ENCODE measurements around the gene PLA2G4F. TPM values are rescaled to one million over a fixed set of nuclear protein-coding genes. Genes with fewer than 3 reads are reported as not detected.
"Not testable (repeated sequence)": the region's sequence is repeated elsewhere in the genome, so short reads cannot be mapped to it uniquely, and the experiment has no call there.

The PLA2G4F gene
- total RNA-seq, 2 experiments from 2014 or later, result not detected

- peaks cover 32% of the 10 kb centered on the region for H3K27me3 Mint-ChIP-seq
Observed at GRCh38 chr15:42104095-42104891, 52.1 kb downstream of the PLA2G4F start.

GRCh38 chr15:42102646-42103235 lies 53.7 kb downstream of the PLA2G4F start:
- POLR2A ChIA-PET, result no interaction called here
- no peaks in the 10 kb centered on the region for H3K9me3 Mint-ChIP-seq
- H3K4me1 Mint-ChIP-seq, result peaks cover 17% of the 10 kb centered on the region
- H3K36me3 Mint-ChIP-seq, result no peaks in the 10 kb centered on the region
- peaks cover 27% of the 10 kb centered on the region for H3K27me3 Mint-ChIP-seq
- DNase-seq (no peak), ATAC-seq (ENCODE audit: low read depth) (no peak)
- H3K4me3 Mint-ChIP-seq, result no peak overlapping the region
- no peak overlapping the region for H3K27ac Mint-ChIP-seq

More at GRCh38 chr15:42104095-42104891, 52.1 kb downstream of the PLA2G4F start:
- no peaks in the 10 kb centered on the region for H3K9me3 Mint-ChIP-seq
- H3K27ac Mint-ChIP-seq, result no peak overlapping the region
- ATAC-seq (ENCODE audit: low read depth) (no peak), DNase-seq (no peak)
- H3K36me3 Mint-ChIP-seq, result peaks cover 1% of the 10 kb centered on the region
- H3K4me1 Mint-ChIP-seq, result peaks cover 17% of the 10 kb centered on the region
- POLR2A ChIA-PET, result no interaction called here
- H3K4me3 Mint-ChIP-seq, result no peak overlapping the region

- Mint-ChIP-seq H3K4me3 (no peak overlapping the region), H3K27me3 (peaks cover 20% of the 10 kb centered on the region), H3K36me3 (no peaks in the 10 kb centered on the region), H3K27ac (no peak overlapping the region), H3K4me1 (peaks cover 12% of the 10 kb centered on the region), H3K9me3 (no peaks in the 10 kb centered on the region)
- ATAC-seq (ENCODE audit: low read depth) (no peak), DNase-seq (no peak)
- POLR2A ChIA-PET, result no interaction called here
Observed at GRCh38 chr15:42101861-42102260, 54.6 kb downstream of the PLA2G4F start.

GRCh38 chr15:42100021-42100800 lies 56.2 kb downstream of the PLA2G4F start:
- POLR2A ChIA-PET, result no interaction called here
- H3K9me3 Mint-ChIP-seq, result no peaks in the 10 kb centered on the region
- peaks cover 13% of the 10 kb centered on the region for H3K27me3 Mint-ChIP-seq
- peaks cover 8% of the 10 kb centered on the region for H3K4me1 Mint-ChIP-seq
- DNase-seq, result no peak
- H3K4me3 Mint-ChIP-seq, result no peak overlapping the region
- ATAC-seq (ENCODE audit: low read depth), result no peak
- H3K27ac Mint-ChIP-seq, result no peak overlapping the region
- no peaks in the 10 kb centered on the region for H3K36me3 Mint-ChIP-seq

- peaks cover 9% of the 10 kb centered on the region for H3K27me3 Mint-ChIP-seq
- DNase-seq (no peak), ATAC-seq (ENCODE audit: low read depth) (no peak)
- no peak overlapping the region for H3K27ac Mint-ChIP-seq
- no peaks in the 10 kb centered on the region for H3K36me3 Mint-ChIP-seq
- H3K9me3 Mint-ChIP-seq, result no peaks in the 10 kb centered on the region
- POLR2A ChIA-PET, result no interaction called here
- no peak overlapping the region for H3K4me3 Mint-ChIP-seq
- peaks cover 5% of the 10 kb centered on the region for H3K4me1 Mint-ChIP-seq
Observed at GRCh38 chr15:42097018-42097417, 59.4 kb downstream of the PLA2G4F start.

- POLR2A ChIA-PET, result no interaction called here
- Mint-ChIP-seq H3K36me3 (no peaks in the 10 kb centered on the region), H3K27me3 (peaks cover 15% of the 10 kb centered on the region), H3K4me1 (no peaks in the 10 kb centered on the region), H3K4me3 (no peak within 1 kb of the TSS), H3K27ac (no peak within 1 kb of the TSS), H3K9me3 (no peaks in the 10 kb centered on the region)
- DNase-seq (no peak), ATAC-seq (ENCODE audit: low read depth) (no peak)
Observed at GRCh38 chr15:42094512-42094963, 61.9 kb downstream of the PLA2G4F start, which contains the start of gene PLA2G4D. Gene PLA2G4D, minus strand, starts transcription at chr15:42094562. Its CDS starts 103 bp downstream, at chr15:42094459.

GRCh38 chr15:42093966-42094365 lies 62.5 kb downstream of the PLA2G4F start:
- no peak overlapping the region for H3K4me3 Mint-ChIP-seq
- DNase-seq, result no peak
- H3K4me1 Mint-ChIP-seq, result peaks cover 2% of the 10 kb centered on the region
- no peaks in the 10 kb centered on the region for H3K36me3 Mint-ChIP-seq
- no peaks in the 10 kb centered on the region for H3K9me3 Mint-ChIP-seq
- no peak overlapping the region for H3K27ac Mint-ChIP-seq
- POLR2A ChIA-PET, result no interaction called here
- no peak for ATAC-seq (ENCODE audit: low read depth)
- H3K27me3 Mint-ChIP-seq, result peaks cover 14% of the 10 kb centered on the region

- no peak overlapping the region for H3K27ac Mint-ChIP-seq
- POLR2A ChIA-PET, result no interaction called here
- no peaks in the 10 kb centered on the region for H3K36me3 Mint-ChIP-seq
- DNase-seq (no peak), ATAC-seq (ENCODE audit: low read depth) (no peak)
- peaks cover 3% of the 10 kb centered on the region for H3K4me1 Mint-ChIP-seq
- H3K9me3 Mint-ChIP-seq, result no peaks in the 10 kb centered on the region
- peaks cover 11% of the 10 kb centered on the region for H3K27me3 Mint-ChIP-seq
- H3K4me3 Mint-ChIP-seq, result no peak overlapping the region
Observed at GRCh38 chr15:42092398-42093318, 63.8 kb downstream of the PLA2G4F start.

GRCh38 chr15:42091753-42092397 lies 64.6 kb downstream of the PLA2G4F start:
- ATAC-seq (ENCODE audit: low read depth); H3K27ac Mint-ChIP-seq; POLR2A ChIA-PET; H3K9me3 Mint-ChIP-seq; H3K4me1 Mint-ChIP-seq; H3K4me3 Mint-ChIP-seq; H3K36me3 Mint-ChIP-seq; DNase-seq: not testable (repeated sequence)
- H3K27me3 Mint-ChIP-seq, result peaks cover 11% of the 10 kb centered on the region

- no peak for DNase-seq
- no peak for ATAC-seq (ENCODE audit: low read depth)
- Mint-ChIP-seq H3K4me1 (peaks cover 3% of the 10 kb centered on the region), H3K9me3 (no peaks in the 10 kb centered on the region), H3K27me3 (peaks cover 11% of the 10 kb centered on the region), H3K36me3 (no peaks in the 10 kb centered on the region), H3K4me3 (no peak overlapping the region), H3K27ac (no peak overlapping the region)
- POLR2A ChIA-PET, result no interaction called here
Observed at GRCh38 chr15:42090781-42091180, 65.7 kb downstream of the PLA2G4F start.

GRCh38 chr15:42090370-42090769 lies 66.1 kb downstream of the PLA2G4F start:
- no peak overlapping the region for H3K4me3 Mint-ChIP-seq
- H3K27ac Mint-ChIP-seq, result no peak overlapping the region
- H3K27me3 Mint-ChIP-seq, result peaks cover 11% of the 10 kb centered on the region
- no peaks in the 10 kb centered on the region for H3K36me3 Mint-ChIP-seq
- POLR2A ChIA-PET, result no interaction called here
- no peak for DNase-seq
- H3K9me3 Mint-ChIP-seq, result no peaks in the 10 kb centered on the region
- ATAC-seq (ENCODE audit: low read depth), result no peak
- H3K4me1 Mint-ChIP-seq, result peaks cover 3% of the 10 kb centered on the region

- H3K4me3 Mint-ChIP-seq, result no peak overlapping the region
- peaks cover 11% of the 10 kb centered on the region for H3K27me3 Mint-ChIP-seq
- no peak overlapping the region for H3K27ac Mint-ChIP-seq
- H3K4me1 Mint-ChIP-seq, result peaks cover 3% of the 10 kb centered on the region
- POLR2A ChIA-PET, result no interaction called here
- no peaks in the 10 kb centered on the region for H3K36me3 Mint-ChIP-seq
- DNase-seq (no peak), ATAC-seq (ENCODE audit: low read depth) (no peak)
- H3K9me3 Mint-ChIP-seq, result no peaks in the 10 kb centered on the region
Observed at GRCh38 chr15:42089942-42090341, 66.5 kb downstream of the PLA2G4F start.
